HUDEP-2 (cell line): ENCODE measurements around the gene CELSR3.

Experiments used
- DNase-seq, 76 experiments: peaks; one replicate each; lab custom pipeline; 2025; ENCODE audit not compliant: unreplicated experiment in 76 of 76; lab: John Stamatoyannopoulos, UW

The CELSR3 gene

DNA sequence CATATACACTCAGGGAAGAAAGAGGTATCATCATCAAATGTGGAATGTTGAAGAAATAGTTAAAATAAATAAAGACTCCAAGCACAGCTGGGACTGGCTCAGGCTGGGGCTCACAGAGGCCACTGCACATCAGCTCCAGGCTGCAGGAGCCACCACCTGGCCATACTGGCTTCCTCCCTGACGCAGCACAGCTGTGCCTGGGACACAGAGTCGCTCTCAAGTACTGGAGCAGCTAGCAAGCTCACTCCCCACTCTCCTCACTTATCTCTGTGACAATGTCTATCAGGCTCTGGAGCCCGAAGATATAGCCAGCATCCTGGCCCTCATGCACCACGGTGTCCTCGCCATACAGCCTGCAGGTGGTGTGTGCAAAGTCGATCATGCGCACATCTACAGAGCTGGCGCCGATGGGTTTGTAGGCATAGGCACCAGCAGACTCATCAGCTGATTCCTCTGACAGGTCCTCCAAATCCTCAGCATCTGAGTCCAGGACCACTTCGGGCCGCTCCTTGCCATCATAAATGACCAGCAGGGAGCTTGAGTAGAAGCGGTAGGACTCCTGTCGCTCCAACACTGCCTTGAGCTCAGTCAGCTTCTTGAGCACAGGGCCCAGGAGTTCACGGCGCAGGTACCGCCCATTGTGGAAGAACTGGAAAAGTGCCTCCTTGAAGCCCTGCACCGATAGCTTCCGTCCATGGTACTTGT is 25.5 kb upstream of the CELSR3 start:
- DNase-seq = peak in 1 of 76 experiments; percentile 10

DNA sequence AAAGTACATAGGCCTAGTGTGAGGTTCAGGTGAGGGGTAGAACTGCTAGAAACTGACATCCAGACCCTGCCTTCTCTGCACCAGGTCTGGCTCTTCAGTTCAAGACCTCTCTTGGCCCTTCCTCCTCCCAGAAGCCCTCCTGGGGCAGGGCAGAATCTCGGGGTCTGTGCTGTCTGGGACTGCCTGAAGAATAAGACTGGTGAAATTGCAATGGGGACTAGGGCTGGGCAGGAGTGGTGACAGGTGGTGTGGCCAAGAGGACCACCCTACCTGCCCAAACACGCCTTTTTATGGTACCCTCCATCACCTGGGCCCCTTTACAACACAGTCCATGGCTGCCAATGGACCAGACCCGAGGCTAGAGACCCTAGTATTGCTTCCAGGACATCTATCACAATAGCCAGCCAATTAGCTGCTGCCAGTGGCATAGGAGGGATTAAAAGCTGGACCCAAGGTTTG is 24.6 kb upstream of the CELSR3 start:
- no peak for DNase-seq

DNA sequence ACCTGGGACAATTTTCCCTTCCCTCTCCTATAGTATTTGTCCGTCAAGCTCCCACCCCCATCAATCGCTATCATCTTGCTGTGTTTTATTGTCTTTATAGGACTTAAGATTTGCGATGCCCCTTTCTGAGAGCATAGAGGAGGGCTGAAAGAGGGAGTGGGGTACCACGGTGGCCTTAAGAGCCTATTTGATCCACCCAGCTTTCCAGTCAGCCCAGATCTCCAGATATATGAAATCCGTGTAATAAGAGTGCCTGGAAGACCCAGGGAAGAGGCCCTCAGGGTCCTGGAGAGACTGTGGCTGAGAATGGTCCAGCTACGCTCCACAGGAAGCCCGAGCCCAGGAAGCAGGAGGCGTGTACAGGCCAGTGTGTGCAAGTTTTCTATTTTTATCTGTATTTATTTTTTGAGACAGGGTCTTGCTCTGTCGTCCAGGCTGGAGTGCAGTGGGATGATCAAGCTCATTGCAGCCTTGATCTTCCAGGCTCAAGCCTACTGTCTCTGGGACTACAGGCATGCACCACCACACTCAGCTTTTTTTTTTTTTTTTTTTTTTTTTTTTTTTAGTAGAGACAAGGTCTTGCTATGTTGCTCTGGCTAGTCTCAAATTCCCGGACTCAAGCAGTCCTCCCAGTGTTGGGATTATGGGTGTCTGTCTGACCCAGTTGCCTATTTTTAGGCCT is 24.0 kb upstream of the CELSR3 start:
- no peak for DNase-seq

DNA sequence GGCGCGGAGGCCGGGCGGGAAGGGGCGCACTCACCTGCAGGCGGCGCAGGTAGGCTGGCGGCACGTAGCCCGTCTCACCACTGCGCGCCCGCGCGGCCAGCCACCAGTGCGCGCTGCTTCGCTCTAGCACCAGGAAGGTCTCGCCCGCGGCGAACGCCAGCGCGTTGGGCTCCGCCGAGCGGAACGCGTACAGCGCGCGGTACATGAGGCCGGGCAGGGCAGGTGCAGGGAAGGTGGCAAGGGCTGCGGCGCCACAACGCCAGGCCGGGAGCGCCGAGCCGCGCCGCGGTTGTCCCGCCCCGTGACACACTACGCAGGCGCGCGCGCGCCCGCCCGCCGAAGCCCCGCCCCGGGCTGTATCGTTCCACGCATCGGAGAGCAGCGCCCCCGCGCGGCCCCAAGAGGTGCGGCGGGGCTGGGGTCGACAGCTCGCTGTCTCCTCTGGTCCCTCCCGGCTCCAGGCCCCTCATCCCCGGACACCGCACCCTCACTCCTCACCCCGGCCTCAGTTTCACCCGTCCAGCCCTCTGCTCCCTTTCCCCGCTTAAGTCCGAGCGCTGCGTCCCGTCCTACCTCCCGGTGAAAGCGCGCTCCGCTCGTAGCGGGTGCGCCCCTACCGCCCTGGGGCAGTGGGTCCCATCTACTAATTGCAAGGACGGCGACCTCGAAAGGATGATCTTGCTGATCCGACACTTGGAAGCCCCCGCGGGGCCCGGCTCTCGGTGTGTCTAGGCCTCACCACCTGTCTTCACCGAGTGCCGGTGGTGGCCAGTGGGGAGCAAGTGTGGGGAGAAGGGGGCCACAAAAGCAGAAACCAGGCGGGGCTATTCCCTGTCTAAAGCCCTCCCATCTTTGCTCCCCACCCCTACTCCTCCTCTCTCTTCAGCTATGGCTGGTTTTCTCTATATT is 23.2 kb upstream of the CELSR3 start, which contains the start of gene NCKIPSD:
NCKIPSD (minus strand) TSS at position 313 of the 909 bp plus-strand sequence; CDS start at position 205, 108 bp downstream.
- DNase-seq = peak in 71 of 76 experiments; percentile 15 to 90 (median 75)

DNA sequence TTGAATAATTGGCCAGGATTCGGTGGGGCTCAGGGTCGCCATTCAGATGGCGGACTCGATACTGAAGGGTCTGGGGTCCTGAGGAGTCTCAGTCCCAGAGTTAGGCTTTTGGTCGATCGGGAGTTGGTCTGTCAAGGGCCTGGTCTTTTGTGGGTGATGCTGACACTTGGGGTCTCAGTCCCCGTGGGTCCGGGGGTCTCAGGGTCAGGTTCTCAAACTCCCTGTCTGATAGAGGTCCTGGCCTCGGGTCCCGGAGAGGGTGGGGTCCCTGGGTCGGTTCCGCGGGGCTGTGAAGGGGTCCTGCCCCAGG is 22.6 kb upstream of the CELSR3 start:
- no peak for DNase-seq

DNA sequence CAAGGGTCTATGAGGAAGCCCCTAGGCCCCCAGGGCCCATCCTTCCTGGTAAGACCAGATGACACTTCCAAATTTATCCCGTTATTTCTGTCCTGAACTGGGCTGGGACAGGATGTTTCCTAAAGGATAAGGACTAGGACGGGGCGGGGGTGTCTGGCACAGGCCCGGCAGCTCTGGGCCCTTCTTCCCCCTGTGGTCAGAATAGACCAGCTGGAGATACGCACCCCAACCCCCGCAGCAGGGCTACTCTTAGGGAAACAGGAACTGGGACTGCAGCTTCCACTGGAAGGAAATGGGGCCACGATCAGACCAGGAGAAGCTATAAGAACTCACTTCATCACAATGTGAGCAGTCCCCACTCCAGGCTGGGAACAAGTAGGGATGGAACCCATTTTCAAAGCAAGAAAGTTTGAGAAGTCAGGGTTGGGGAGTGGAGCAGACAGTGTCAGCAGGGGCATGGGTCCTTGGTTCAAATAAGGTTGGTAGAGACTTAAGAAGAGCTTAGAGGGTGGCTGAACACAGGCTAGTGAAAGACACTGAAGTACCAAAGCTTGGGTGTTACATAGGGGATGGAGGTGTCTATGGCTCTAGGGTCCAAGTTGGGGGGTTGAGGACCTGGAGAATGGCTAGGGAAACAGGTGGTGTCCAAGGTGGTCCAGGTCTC is 21.9 kb upstream of the CELSR3 start:
- DNase-seq = peak in 1 of 76 experiments; percentile 17

- no peak for DNase-seq
Observed at GRCh38 chr3:48684054-48684349, 21.3 kb upstream of the CELSR3 start.

- no peak for DNase-seq
Observed at GRCh38 chr3:48682786-48683185, 20.1 kb upstream of the CELSR3 start.

DNA sequence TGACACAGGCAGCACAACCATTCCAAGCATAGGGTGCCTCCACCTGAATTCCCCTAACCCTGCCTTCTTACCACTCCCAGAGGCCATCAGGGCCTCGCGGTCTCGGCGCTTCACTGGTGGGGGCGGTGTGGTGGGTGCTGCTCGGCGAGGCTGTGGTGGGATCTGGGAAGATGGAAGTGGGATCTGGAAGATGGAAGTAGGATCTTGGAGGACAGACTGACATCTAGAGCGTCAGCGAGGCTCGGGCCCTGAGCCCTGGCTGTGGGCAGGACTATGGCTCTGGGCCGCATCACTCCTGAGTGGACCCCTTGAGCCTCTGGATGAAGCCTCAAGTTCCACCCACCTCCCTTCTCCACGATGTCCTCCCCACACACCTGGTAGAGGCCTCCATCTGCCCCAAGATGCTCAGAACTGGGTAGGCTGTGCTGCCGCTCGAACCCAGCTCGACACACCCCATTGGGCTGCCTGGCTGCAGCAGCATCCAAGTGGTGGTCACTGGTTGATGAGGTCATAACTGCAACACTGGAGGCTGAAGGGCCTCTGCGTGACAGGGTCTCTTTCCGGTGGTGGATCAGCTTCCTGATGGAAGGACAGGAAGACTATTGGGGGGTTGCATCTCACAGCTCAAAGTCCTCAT is 19.4 kb upstream of the CELSR3 start:
- no peak for DNase-seq

GRCh38 chr3:48681541-48681880 is 18.8 kb upstream of the CELSR3 start:
- DNase-seq = no peak

DNA sequence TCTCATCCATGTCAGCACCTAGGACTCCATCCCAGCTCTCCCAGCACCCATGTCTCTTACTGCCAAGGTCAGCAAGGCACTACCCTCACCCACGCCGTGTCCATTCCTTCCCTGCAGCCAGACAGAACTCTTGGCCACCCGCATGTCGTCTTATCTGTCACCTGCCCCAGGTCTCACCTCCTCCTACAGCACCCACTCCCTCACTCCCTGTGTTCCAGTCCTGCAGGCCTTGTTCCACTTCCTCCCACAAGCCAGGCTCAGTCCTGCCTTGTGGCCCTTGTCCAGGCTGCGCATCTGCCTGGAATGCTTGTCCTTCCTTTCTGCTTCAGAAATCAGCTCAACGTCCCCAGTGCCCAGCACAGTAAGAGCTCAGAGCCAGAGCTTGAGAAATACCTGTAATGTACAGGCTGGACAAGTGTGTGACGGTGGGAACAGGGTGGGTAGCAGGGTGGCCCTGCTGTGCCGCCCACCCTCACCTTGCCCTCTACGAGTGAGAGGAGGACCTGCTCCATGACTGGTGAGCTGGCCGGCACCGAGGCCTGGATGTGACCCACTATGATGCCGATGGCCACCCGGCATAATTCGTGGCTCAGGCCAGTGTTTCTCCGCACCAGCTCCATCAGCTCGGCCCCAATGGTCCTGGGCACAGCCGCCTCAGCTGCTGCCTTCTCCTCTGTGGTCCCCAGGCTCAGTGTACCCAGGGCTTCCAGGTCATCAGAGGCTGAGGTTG is 18.3 kb upstream of the CELSR3 start:
- DNase-seq = no peak

GRCh38 chr3:48679411-48680391 is 17.0 kb upstream of the CELSR3 start:
- no peak for DNase-seq

- DNase-seq = no peak
Observed at GRCh38 chr3:48678566-48679380, 16.1 kb upstream of the CELSR3 start.

- DNase-seq = no peak
Observed at GRCh38 chr3:48678056-48678455, 15.4 kb upstream of the CELSR3 start.

DNA sequence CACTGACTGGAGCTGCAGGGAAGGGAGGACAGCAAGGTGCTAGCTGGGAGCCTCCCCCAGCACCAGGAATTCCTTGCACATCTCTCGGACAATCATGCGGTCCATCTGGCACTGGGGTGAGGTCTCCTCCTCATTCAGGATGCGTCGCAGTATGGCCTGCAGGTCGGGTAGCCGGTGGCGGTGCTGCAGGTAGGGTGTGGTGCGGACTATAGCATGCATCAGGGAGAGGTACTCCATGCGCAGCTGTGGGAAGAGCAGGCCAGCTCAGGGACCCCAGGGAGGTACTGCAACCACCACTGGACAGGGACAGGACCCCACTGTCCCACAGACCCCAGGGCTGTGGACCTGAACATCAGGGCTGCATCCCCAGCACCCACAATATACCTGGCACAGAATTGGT is 11.8 kb upstream of the CELSR3 start:
- no peak for DNase-seq

DNA sequence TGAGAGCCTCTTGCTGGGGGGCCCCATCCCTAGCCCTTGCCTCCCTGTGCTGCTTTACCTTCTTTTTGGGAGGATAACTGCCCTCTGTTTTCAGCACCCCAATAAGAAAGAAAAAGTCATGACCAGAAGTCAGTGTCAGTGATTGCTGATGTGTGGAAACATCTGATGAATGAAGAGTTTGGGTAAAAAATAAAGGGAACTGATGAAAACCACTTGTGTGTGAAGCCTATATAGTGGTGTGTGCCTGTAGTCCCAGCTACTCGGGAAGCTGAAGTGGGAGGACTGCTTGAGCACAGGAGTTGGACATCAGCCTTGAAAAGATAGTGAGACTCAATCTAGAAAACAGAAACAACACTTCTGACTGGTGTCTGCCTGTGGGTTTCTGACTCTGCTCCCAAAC is 9.8 kb upstream of the CELSR3 start:
- DNase-seq = no peak

GRCh38 chr3:48664929-48665328 is 2.2 kb upstream of the CELSR3 start:
- peak in 10 of 76 experiments; percentile 9 to 21 (median 14) for DNase-seq

DNA sequence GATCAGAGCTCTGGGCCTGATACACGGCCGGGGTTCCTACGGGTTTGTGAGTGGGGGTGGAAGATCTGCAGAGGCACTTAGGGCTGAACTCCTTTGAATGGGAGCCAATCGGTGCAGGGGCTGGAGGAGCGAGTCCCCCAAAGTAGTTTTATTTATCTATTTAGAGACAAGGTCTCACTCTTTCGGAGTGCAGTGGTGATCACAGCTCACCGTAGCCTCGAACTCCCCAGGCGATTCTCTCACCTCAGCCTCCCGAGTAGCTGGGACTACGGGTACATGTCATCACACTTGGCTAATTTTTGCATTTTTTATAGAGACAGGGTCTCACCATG is 1.6 kb upstream of the CELSR3 start:
- DNase-seq = no peak
